ENCODE results near the gene USP21.
"Not testable (repeated sequence)": the region's sequence is repeated elsewhere in the genome, so short reads cannot be mapped to it uniquely, and the experiment has no call there.

- not testable (repeated sequence) for TF ChIP-seq CTCF, EZH2, EZH2phosphoT487 (IDR thresholded peaks at IDR 0.05)
Observed at GRCh38 chr1:161115961-161116360, 43.3 kb upstream of the USP21 start.
